Measurements from ENCODE around the gene SAMD14. TPM values are rescaled to one million over a fixed set of nuclear protein-coding genes. Genes with fewer than 3 reads are reported as not detected.

Gene SAMD14
- total RNA-seq, 1 donor = 4.7 TPM

DNA sequence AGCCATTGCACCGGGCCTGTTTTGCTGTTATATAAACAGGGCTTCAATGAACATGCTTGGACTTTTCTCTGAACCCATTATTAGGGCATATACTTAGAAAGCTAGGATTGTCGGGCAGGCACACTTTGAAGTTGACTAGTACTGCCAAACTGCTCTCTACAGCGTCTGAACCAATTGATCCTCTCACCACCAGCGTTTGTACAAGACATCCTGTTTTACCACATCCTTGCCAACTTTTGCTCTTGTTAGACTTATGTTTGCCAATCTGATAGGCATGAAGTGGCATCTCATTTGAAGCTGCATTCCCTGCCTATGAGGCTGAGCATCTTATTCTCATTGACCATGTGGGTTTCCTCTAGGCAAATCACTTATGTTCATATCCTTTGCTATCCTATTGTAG lies 27.9 kb upstream of the SAMD14 start:
- TF ChIP-seq, protein P1, sequence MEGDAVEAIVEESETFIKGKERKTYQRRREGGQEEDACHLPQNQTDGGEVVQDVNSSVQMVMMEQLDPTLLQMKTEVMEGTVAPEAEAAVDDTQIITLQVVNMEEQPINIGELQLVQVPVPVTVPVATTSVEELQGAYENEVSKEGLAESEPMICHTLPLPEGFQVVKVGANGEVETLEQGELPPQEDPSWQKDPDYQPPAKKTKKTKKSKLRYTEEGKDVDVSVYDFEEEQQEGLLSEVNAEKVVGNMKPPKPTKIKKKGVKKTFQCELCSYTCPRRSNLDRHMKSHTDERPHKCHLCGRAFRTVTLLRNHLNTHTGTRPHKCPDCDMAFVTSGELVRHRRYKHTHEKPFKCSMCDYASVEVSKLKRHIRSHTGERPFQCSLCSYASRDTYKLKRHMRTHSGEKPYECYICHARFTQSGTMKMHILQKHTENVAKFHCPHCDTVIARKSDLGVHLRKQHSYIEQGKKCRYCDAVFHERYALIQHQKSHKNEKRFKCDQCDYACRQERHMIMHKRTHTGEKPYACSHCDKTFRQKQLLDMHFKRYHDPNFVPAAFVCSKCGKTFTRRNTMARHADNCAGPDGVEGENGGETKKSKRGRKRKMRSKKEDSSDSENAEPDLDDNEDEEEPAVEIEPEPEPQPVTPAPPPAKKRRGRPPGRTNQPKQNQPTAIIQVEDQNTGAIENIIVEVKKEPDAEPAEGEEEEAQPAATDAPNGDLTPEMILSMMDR (IDR thresholded peaks at IDR 0.05; ENCODE audit: insufficient read depth, low read depth, low read length) = no peak
- no peak overlapping the region for H3K4me3 ChIP-seq (ENCODE audit: low read depth, low read length)
- DNase-seq (ENCODE audit: low read depth) = no peak

DNA sequence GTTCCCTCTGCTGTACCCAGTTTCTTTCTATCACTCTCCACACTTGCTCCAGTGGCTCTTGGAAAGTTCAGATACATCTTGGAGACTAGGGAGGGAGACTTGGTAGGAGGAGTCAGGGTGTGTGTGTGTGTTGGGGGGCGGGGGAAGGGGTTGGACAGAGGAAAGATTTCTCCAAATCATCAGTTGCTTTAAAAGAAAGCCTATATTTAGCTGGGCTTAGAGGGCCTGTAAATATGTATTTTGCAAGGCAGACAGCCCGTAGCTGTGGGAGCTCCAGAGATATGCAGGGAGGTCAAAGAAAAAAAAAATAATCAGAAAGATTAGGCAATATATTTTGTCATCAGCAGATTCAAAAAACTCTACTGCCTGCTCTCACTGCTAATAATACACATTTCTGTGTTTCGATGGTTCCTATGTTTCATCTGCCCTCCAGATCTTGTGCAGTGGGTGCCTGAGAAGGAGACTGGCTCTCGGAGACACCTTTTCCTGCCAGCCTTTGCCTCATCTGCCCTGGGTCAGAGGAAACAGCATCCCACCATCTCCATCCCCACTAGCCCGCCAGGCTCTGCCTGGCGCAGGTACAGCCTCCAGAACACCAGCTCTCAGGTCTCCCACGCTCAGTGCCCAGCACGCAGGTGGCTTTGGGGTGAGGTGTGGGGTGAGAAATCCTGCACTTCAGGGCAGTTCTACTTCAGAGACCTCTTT lies 25.3 kb upstream of the SAMD14 start:
- TF ChIP-seq, protein P1 (IDR thresholded peaks at IDR 0.05; ENCODE audit: insufficient read depth, low read depth, low read length) = no peak
- DNase-seq (ENCODE audit: low read depth) = peak; percentile 92
- no peak overlapping the region for H3K4me3 ChIP-seq (ENCODE audit: low read depth, low read length)

DNA sequence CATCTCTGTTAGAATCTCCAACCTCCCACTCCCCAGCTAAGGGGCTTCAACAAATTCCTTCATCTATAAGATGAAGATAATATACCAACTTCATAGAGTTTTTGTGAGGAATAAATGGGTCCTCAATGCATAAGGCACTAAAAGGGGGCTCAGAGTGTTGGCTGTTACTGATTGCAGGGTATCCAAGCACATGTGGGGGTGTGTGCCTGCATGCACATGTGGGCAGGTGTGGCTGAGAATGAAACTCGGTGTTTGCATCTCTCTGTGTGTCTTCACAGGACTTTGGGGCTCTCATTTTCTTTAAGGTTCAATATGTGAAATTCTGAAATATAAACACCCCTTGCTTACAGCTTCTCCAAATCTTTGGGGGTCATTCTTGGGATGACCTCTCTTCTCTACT lies 24.6 kb upstream of the SAMD14 start:
- H3K4me3 ChIP-seq (ENCODE audit: low read depth, low read length) = no peak overlapping the region
- TF ChIP-seq, protein P1 (IDR thresholded peaks at IDR 0.05; ENCODE audit: insufficient read depth, low read depth, low read length) = no peak
- no peak for DNase-seq (ENCODE audit: low read depth)

DNA sequence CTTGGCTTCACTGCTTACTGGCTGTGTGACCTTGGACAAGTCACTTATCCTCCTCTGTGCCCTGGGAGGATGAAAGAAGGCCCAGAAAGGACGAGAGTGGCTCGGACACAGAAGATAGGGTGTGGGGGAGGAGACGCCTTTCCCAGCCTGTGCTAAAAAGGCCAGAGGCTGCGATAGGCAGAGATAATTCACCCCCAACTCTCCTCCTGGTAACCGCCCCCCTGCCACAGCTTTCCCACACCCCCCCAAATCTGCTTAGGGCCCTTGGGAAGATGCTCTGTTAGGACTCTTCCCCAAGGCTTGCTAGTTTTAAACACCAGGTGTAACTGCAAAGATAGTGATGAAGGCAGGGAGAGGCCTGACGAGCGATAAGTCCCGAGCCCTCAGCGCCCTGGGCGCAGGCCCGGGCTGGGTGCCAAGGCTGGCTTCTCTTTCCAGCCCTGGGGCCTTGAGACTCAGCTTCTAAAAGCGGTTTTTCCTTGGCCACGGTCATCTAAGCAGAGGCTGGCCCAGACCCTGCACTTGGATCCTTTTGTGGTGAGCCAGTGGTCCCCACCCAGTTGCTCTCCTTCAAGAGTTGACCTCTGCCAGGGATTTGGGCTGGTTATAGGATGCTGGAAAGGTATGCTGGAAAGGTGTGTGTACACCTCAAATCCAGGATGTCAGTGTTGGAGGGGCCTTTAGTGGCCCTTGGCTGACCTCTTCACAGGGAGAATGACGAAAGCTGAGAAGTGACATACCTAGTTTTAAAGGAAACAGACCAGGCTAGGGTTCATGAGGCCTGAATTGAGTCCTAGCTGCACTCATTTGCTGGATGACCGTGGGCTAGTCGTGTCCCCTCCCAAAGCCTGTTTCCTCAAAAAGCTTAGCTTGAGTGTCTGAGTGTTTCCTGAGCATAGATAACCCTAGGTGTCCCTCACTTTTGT lies 24.0 kb upstream of the SAMD14 start:
- TF ChIP-seq, protein P1 (IDR thresholded peaks at IDR 0.05; ENCODE audit: insufficient read depth, low read depth, low read length) = no peak
- no peak for DNase-seq (ENCODE audit: low read depth)
- H3K4me3 ChIP-seq (ENCODE audit: low read depth, low read length) = no peak overlapping the region

DNA sequence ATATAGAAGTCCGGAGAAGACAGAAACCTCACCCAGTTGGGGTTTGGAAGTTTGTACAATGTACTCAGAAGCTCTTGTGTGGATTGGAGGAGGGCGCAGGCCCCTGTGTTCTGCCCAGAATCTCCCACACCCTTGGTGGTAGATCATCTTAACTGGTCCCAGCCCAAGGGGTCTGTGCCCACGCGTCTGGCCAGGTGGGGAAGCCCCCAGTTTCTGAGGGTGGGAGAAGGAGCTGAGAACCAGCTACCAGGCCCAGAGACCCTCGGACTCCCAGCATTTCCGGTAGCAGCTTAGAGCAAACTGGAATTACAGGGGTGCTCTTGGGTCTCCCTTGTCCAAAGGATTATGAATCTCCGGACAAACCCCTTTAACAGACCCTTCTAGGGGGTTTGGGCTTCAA lies 22.8 kb upstream of the SAMD14 start:
- TF ChIP-seq, protein P1 (IDR thresholded peaks at IDR 0.05; ENCODE audit: insufficient read depth, low read depth, low read length) = no peak
- H3K4me3 ChIP-seq (ENCODE audit: low read depth, low read length) = no peak overlapping the region
- no peak for DNase-seq (ENCODE audit: low read depth)

DNA sequence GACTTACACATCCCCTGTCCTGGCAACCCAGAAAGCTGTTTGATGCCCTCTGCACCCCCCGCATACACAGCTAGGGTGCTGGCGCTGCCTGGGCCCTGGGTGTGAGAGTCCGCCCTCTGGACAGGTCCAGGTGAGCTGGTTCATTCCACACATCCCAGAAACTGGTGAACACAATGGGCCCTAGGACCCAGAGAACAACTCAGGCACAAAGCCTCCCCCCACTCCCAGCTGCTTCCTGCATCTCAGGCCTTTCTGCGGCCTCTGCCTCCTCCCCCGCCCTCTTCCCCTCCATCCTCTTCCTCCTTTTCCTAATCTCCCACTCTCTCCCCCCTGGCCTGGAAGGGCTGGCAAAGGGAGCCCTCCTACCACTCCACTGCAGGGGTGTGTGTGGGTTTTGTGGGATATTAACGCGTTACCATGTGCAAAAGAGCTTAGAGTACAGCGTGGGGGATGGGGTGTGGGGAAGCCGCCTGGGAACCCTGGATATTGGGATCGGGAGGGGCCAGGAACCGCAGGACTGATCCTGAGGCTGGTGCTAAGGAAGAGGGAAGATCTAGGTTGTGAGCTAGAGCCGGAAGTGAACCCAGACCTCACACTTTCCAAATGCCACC lies 22.1 kb upstream of the SAMD14 start:
- peak overlapping the region; percentile 85 for H3K4me3 ChIP-seq (ENCODE audit: low read depth, low read length)
- peak; percentile 91 for DNase-seq (ENCODE audit: low read depth)
- TF ChIP-seq, protein P1 (IDR thresholded peaks at IDR 0.05; ENCODE audit: insufficient read depth, low read depth, low read length) = no peak
